ENCODE results near the gene XPNPEP2.

Gene XPNPEP2

GRCh38 chrX:129795584-129795983 is 56.8 kb downstream of the XPNPEP2 start:
- H3K27me3 ChIP-seq (ENCODE audit: control insufficient read depth, insufficient read depth, low read length) = no peaks in the 10 kb centered on the region
- no peak overlapping the region for H3K4me3 ChIP-seq (ENCODE audit: low read depth, low read length)
- no peaks in the 10 kb centered on the region for H3K4me1 ChIP-seq (ENCODE audit: control insufficient read depth, insufficient read depth, low read length)
- no peaks in the 10 kb centered on the region for H3K9me3 ChIP-seq (ENCODE audit: control insufficient read depth, insufficient read depth, low read length)
- H3K9ac ChIP-seq (ENCODE audit: low read depth, low read length) = no peak overlapping the region
- peaks cover 3% of the 10 kb centered on the region for H3K36me3 ChIP-seq (ENCODE audit: control insufficient read depth, insufficient read depth, low read length)

GRCh38 chrX:129797251-129797906 is 58.6 kb downstream of the XPNPEP2 start:
- Histone ChIP-seq H3K9me3 (ENCODE audit: control insufficient read depth, insufficient read depth, low read length) (no peaks in the 10 kb centered on the region), H3K27me3 (ENCODE audit: control insufficient read depth, insufficient read depth, low read length) (no peaks in the 10 kb centered on the region)

GRCh38 chrX:129798456-129798855 is 59.7 kb downstream of the XPNPEP2 start:
- Histone ChIP-seq H3K4me3 (ENCODE audit: low read depth, low read length) (no peak overlapping the region), H3K4me1 (ENCODE audit: control insufficient read depth, insufficient read depth, low read length) (no peaks in the 10 kb centered on the region), H3K27me3 (ENCODE audit: control insufficient read depth, insufficient read depth, low read length) (no peaks in the 10 kb centered on the region), H3K9ac (ENCODE audit: low read depth, low read length) (no peak overlapping the region), H3K36me3 (ENCODE audit: control insufficient read depth, insufficient read depth, low read length) (peaks cover 3% of the 10 kb centered on the region), H3K9me3 (ENCODE audit: control insufficient read depth, insufficient read depth, low read length) (no peaks in the 10 kb centered on the region)

More at GRCh38 chrX:129797251-129797906, 58.6 kb downstream of the XPNPEP2 start:
- H3K9ac ChIP-seq (ENCODE audit: low read depth, low read length) = no peak overlapping the region
- H3K4me1 ChIP-seq (ENCODE audit: control insufficient read depth, insufficient read depth, low read length) = no peaks in the 10 kb centered on the region
- H3K4me3 ChIP-seq (ENCODE audit: low read depth, low read length) = no peak overlapping the region
- peaks cover 3% of the 10 kb centered on the region for H3K36me3 ChIP-seq (ENCODE audit: control insufficient read depth, insufficient read depth, low read length)

GRCh38 chrX:129798888-129799287 is 60.1 kb downstream of the XPNPEP2 start:
- Histone ChIP-seq H3K27me3 (ENCODE audit: control insufficient read depth, insufficient read depth, low read length) (no peaks in the 10 kb centered on the region), H3K9me3 (ENCODE audit: control insufficient read depth, insufficient read depth, low read length) (no peaks in the 10 kb centered on the region), H3K4me3 (ENCODE audit: low read depth, low read length) (no peak overlapping the region), H3K9ac (ENCODE audit: low read depth, low read length) (no peak overlapping the region), H3K36me3 (ENCODE audit: control insufficient read depth, insufficient read depth, low read length) (peaks cover 3% of the 10 kb centered on the region), H3K4me1 (ENCODE audit: control insufficient read depth, insufficient read depth, low read length) (no peaks in the 10 kb centered on the region)

GRCh38 chrX:129800186-129800585 is 61.4 kb downstream of the XPNPEP2 start:
- Histone ChIP-seq H3K9me3 (ENCODE audit: control insufficient read depth, insufficient read depth, low read length) (no peaks in the 10 kb centered on the region), H3K27me3 (ENCODE audit: control insufficient read depth, insufficient read depth, low read length) (no peaks in the 10 kb centered on the region), H3K36me3 (ENCODE audit: control insufficient read depth, insufficient read depth, low read length) (peaks cover 6% of the 10 kb centered on the region), H3K9ac (ENCODE audit: low read depth, low read length) (no peak overlapping the region), H3K4me3 (ENCODE audit: low read depth, low read length) (no peak overlapping the region), H3K4me1 (ENCODE audit: control insufficient read depth, insufficient read depth, low read length) (no peaks in the 10 kb centered on the region)

- Histone ChIP-seq H3K9ac (ENCODE audit: low read depth, low read length) (no peak overlapping the region), H3K4me1 (ENCODE audit: control insufficient read depth, insufficient read depth, low read length) (no peaks in the 10 kb centered on the region), H3K4me3 (ENCODE audit: low read depth, low read length) (no peak overlapping the region), H3K36me3 (ENCODE audit: control insufficient read depth, insufficient read depth, low read length) (peaks cover 7% of the 10 kb centered on the region), H3K27me3 (ENCODE audit: control insufficient read depth, insufficient read depth, low read length) (no peaks in the 10 kb centered on the region), H3K9me3 (ENCODE audit: control insufficient read depth, insufficient read depth, low read length) (no peaks in the 10 kb centered on the region)
Observed at GRCh38 chrX:129802863-129803262, 64.1 kb downstream of the XPNPEP2 start.

- Histone ChIP-seq H3K36me3 (ENCODE audit: control insufficient read depth, insufficient read depth, low read length) (peaks cover 9% of the 10 kb centered on the region), H3K4me3 (ENCODE audit: low read depth, low read length) (no peak overlapping the region), H3K27me3 (ENCODE audit: control insufficient read depth, insufficient read depth, low read length) (no peaks in the 10 kb centered on the region), H3K9ac (ENCODE audit: low read depth, low read length) (no peak overlapping the region), H3K9me3 (ENCODE audit: control insufficient read depth, insufficient read depth, low read length) (no peaks in the 10 kb centered on the region), H3K4me1 (ENCODE audit: control insufficient read depth, insufficient read depth, low read length) (no peaks in the 10 kb centered on the region)
Observed at GRCh38 chrX:129804806-129805205, 66.0 kb downstream of the XPNPEP2 start.

- no peak overlapping the region for H3K9ac ChIP-seq (ENCODE audit: low read depth, low read length)
- H3K4me3 ChIP-seq (ENCODE audit: low read depth, low read length) = no peak overlapping the region
- no peaks in the 10 kb centered on the region for H3K9me3 ChIP-seq (ENCODE audit: control insufficient read depth, insufficient read depth, low read length)
- no peaks in the 10 kb centered on the region for H3K4me1 ChIP-seq (ENCODE audit: control insufficient read depth, insufficient read depth, low read length)
- peaks cover 24% of the 10 kb centered on the region for H3K36me3 ChIP-seq (ENCODE audit: control insufficient read depth, insufficient read depth, low read length)
- H3K27me3 ChIP-seq (ENCODE audit: control insufficient read depth, insufficient read depth, low read length) = no peaks in the 10 kb centered on the region
Observed at GRCh38 chrX:129808158-129808828, 69.5 kb downstream of the XPNPEP2 start.

- no peak overlapping the region for H3K4me3 ChIP-seq (ENCODE audit: low read depth, low read length)
- peaks cover 24% of the 10 kb centered on the region for H3K36me3 ChIP-seq (ENCODE audit: control insufficient read depth, insufficient read depth, low read length)
- H3K27me3 ChIP-seq (ENCODE audit: control insufficient read depth, insufficient read depth, low read length) = no peaks in the 10 kb centered on the region
- no peaks in the 10 kb centered on the region for H3K9me3 ChIP-seq (ENCODE audit: control insufficient read depth, insufficient read depth, low read length)
- H3K9ac ChIP-seq (ENCODE audit: low read depth, low read length) = no peak overlapping the region
- H3K4me1 ChIP-seq (ENCODE audit: control insufficient read depth, insufficient read depth, low read length) = no peaks in the 10 kb centered on the region
Observed at GRCh38 chrX:129808829-129809796, 70.3 kb downstream of the XPNPEP2 start.

- Histone ChIP-seq H3K4me3 (ENCODE audit: low read depth, low read length) (no peak overlapping the region), H3K36me3 (ENCODE audit: control insufficient read depth, insufficient read depth, low read length) (peaks cover 22% of the 10 kb centered on the region), H3K27me3 (ENCODE audit: control insufficient read depth, insufficient read depth, low read length) (no peaks in the 10 kb centered on the region), H3K4me1 (ENCODE audit: control insufficient read depth, insufficient read depth, low read length) (no peaks in the 10 kb centered on the region), H3K9me3 (ENCODE audit: control insufficient read depth, insufficient read depth, low read length) (no peaks in the 10 kb centered on the region), H3K9ac (ENCODE audit: low read depth, low read length) (no peak overlapping the region)
Observed at GRCh38 chrX:129813662-129814368, 75.0 kb downstream of the XPNPEP2 start.

GRCh38 chrX:129818123-129818522 is 79.3 kb downstream of the XPNPEP2 start:
- Histone ChIP-seq H3K4me3 (ENCODE audit: low read depth, low read length) (no peak overlapping the region), H3K9me3 (ENCODE audit: control insufficient read depth, insufficient read depth, low read length) (no peaks in the 10 kb centered on the region), H3K4me1 (ENCODE audit: control insufficient read depth, insufficient read depth, low read length) (no peaks in the 10 kb centered on the region), H3K36me3 (ENCODE audit: control insufficient read depth, insufficient read depth, low read length) (peaks cover 4% of the 10 kb centered on the region), H3K9ac (ENCODE audit: low read depth, low read length) (no peak overlapping the region), H3K27me3 (ENCODE audit: control insufficient read depth, insufficient read depth, low read length) (no peaks in the 10 kb centered on the region)

Data from iPS-15b (cell line).